Cardiac fibroblast (primary cell): Measurements from ENCODE around the gene AGBL4.
A peak's percentile ranks its signal among the peaks of the same experiment; 100 is the strongest.

Experiments used
- DNase-seq, 2 donors: peaks; one replicate each; pipeline versions ENCODE4 v3.0.0 to v3.0.0-alpha.2; 2010; ENCODE audit warnings: low read depth in 2 of 2
- H3K4me3 ChIP-seq, 2 donors: replicated peaks in 1 of 2; 1 replicate in 1 of 2; 2 replicates in 1 of 2; pipeline ENCODE4 v1.5.1; 2011; ENCODE audit warnings: low read depth in 2 of 2, low read length in 2 of 2, mild to moderate bottlenecking in 2 of 2, moderate library complexity in 1 of 2
- CTCF ChIP-seq: IDR thresholded peaks from one replicate; pipeline ENCODE4 v1.5.1; 2011; ENCODE audit warnings: low read depth, mild to moderate bottlenecking, low read length, inconsistent platforms

Gene AGBL4

DNA sequence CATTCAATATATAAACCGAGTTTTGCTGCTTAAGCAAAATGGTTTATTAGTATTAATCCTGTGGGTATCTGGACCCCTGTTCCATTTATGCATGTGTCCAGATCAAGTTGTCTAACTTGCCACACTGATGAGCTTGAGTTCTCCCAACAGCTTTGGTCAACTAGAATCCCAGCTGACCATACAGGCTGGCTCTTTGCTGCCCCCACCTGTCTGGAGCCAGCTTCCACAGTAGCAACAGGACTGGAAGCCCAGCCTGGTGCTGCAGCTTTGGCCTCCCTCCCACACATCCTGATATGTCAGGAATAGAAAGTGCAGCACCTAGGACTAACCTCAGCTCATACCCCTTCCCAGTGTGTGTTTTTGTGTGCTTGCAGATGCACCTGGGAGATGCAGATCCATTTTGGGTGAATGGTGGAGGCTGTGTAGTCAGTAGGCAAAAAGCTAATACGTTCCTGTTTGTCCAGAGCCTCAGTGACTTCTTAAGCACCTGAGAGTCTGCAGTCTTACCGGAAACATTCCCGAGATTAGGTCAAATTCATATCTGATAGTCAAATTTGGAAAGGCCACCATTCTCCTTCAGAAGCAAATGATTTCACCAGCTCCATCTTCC, 1206.1 kb downstream of the AGBL4 start:
- TF ChIP-seq CTCF, result peak; percentile 57
- peak; percentile 33 to 61 for DNase-seq
- no peak overlapping the region for H3K4me3 ChIP-seq

GRCh38 chr1:48810740-48811139, 1213.0 kb downstream of the AGBL4 start:
- no peak overlapping the region for H3K4me3 ChIP-seq
- no peak for DNase-seq
- no peak for TF ChIP-seq CTCF

- DNase-seq, result no peak
- H3K4me3 ChIP-seq, result no peak overlapping the region
- TF ChIP-seq CTCF, result no peak
Measured at GRCh38 chr1:48808496-48808895, 1215.3 kb downstream of the AGBL4 start.

- DNase-seq, result peak in 1 of 2 donors; percentile 30
- no peak for TF ChIP-seq CTCF
Measured at GRCh38 chr1:48807554-48808260, 1216.0 kb downstream of the AGBL4 start.

DNA sequence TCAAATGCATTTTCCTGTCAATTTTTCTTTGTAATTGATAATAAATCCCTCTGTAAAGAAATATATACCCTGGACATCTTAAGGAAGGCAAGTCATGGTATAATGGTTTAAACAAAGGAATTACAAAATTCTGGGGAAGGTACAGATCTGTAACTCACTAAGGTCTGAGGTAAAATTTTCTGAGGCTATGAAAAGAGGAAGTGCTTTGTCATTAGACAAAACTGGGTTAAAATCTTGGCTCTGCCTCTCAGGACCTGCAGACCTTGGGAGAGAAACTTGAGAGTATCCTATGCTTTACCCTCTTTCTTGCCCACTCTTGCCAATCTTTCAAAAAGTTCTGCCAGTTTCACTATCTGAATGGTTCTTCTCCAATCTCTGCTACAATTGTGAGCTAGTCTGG, 1220.3 kb downstream of the AGBL4 start:
- TF ChIP-seq CTCF, result no peak
- no peak for DNase-seq
- H3K4me3 ChIP-seq, result no peak overlapping the region

More at GRCh38 chr1:48807554-48808260, 1216.0 kb downstream of the AGBL4 start:
- no peak overlapping the region for H3K4me3 ChIP-seq

DNA sequence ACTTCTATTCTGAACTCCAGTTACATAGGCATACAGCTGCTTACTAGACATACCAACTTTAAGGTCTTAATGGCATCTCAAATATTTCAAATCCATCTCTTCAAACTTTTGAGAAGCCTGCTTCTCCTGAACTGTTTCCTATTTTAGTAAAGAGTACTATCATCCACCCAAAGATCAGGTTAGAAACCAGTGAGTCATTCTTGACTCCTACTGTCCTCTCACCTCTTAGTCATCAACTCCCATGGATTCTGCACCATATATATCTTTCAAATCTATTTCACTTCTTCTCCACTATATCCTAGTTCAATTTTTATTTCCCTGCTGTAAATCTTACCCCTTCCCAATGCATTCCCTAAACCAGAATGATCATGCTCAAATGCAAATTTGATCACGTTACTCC, 1228.9 kb downstream of the AGBL4 start:
- no peak for TF ChIP-seq CTCF
- DNase-seq, result no peak

More for the DNA sequence above, 1228.9 kb downstream of the AGBL4 start:
- H3K4me3 ChIP-seq, result no peak overlapping the region
